Sigmoid colon (tissue), 4 donors: ENCODE measurements around the gene C14orf119.

Source experiments
- EP300 ChIP-seq, 4 donors: sonication (generic); formaldehyde crosslinking; IDR thresholded peaks; one replicate each; pipeline ENCODE4 v1.6.1; 2017; ENCODE audit warnings: antibody characterized with exemption in 4 of 4
- POLR2A ChIP-seq, 2 donors: fragments of 450-650 bp; IDR thresholded peaks; one replicate each; pipeline ENCODE4 v1.6.1; 2016; ENCODE audit warnings: antibody characterized with exemption in 2 of 2, mild to moderate bottlenecking in 2 of 2, moderate library complexity in 2 of 2
- POLR2AphosphoS5 ChIP-seq, 4 donors: sonication (generic); formaldehyde crosslinking; IDR thresholded peaks; one replicate each; pipeline ENCODE4 v1.6.1; 2017; ENCODE audit warnings: antibody characterized with exemption in 4 of 4
- TF ChIP-seq, protein P1 (sequence below), 4 experiments: fragments of 450-650 bp in 3 of 4; fragments of 200-600 bp in 1 of 4; IDR thresholded peaks; one replicate each; pipeline ENCODE4 v1.5.1; 2016 to 2019; ENCODE audit warnings: antibody characterized with exemption in 4 of 4, mild to moderate bottlenecking in 3 of 4, moderate library complexity in 2 of 4

GRCh38 chr14:23077962-23078361 lies 17.3 kb upstream of the C14orf119 start:
- TF ChIP-seq, protein P1, sequence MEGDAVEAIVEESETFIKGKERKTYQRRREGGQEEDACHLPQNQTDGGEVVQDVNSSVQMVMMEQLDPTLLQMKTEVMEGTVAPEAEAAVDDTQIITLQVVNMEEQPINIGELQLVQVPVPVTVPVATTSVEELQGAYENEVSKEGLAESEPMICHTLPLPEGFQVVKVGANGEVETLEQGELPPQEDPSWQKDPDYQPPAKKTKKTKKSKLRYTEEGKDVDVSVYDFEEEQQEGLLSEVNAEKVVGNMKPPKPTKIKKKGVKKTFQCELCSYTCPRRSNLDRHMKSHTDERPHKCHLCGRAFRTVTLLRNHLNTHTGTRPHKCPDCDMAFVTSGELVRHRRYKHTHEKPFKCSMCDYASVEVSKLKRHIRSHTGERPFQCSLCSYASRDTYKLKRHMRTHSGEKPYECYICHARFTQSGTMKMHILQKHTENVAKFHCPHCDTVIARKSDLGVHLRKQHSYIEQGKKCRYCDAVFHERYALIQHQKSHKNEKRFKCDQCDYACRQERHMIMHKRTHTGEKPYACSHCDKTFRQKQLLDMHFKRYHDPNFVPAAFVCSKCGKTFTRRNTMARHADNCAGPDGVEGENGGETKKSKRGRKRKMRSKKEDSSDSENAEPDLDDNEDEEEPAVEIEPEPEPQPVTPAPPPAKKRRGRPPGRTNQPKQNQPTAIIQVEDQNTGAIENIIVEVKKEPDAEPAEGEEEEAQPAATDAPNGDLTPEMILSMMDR (IDR thresholded peaks at IDR 0.05) = no peak
- TF ChIP-seq EP300 (IDR thresholded peaks at IDR 0.05) (no peak), POLR2A (IDR thresholded peaks at IDR 0.05) (no peak), POLR2AphosphoS5 (IDR thresholded peaks at IDR 0.05) (no peak)
